PC-3 (cell line): ENCODE measurements around the gene SAMM50.

Experiments
- EZH2 ChIP-seq: fragments of 300-600 bp; sonication (generic); IDR thresholded peaks from one replicate; pipeline ENCODE4 v1.6.1; 2017; ENCODE audit warnings: antibody characterized with exemption, mild to moderate bottlenecking, low read length; ENCODE audit not compliant: unreplicated experiment
- EZH2phosphoT487 ChIP-seq: fragments of 300-600 bp; sonication (generic); IDR thresholded peaks from 2 replicates; pipeline ENCODE4 v1.6.1; 2018; ENCODE audit warnings: mild to moderate bottlenecking, antibody characterized with exemption, low read length, borderline replicate concordance
- TF ChIP-seq, protein P1 (sequence below): fragments of 300-600 bp; sonication (generic); conservative IDR thresholded peaks from 2 replicates; pipeline ENCODE4 v1.5.1; 2017; ENCODE audit warnings: antibody characterized with exemption, low read depth, mild to moderate bottlenecking, low read length

GRCh38 chr22:43917521-43917920, 37.7 kb upstream of the SAMM50 start:
- TF ChIP-seq EZH2, result no peak
- no peak for TF ChIP-seq EZH2phosphoT487
- TF ChIP-seq, protein P1, sequence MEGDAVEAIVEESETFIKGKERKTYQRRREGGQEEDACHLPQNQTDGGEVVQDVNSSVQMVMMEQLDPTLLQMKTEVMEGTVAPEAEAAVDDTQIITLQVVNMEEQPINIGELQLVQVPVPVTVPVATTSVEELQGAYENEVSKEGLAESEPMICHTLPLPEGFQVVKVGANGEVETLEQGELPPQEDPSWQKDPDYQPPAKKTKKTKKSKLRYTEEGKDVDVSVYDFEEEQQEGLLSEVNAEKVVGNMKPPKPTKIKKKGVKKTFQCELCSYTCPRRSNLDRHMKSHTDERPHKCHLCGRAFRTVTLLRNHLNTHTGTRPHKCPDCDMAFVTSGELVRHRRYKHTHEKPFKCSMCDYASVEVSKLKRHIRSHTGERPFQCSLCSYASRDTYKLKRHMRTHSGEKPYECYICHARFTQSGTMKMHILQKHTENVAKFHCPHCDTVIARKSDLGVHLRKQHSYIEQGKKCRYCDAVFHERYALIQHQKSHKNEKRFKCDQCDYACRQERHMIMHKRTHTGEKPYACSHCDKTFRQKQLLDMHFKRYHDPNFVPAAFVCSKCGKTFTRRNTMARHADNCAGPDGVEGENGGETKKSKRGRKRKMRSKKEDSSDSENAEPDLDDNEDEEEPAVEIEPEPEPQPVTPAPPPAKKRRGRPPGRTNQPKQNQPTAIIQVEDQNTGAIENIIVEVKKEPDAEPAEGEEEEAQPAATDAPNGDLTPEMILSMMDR, result no peak
